HUES6 (cell line): ENCODE measurements around the gene MTERF1.
A peak's percentile ranks its signal among the peaks of the same experiment; 100 is the strongest.
"Not testable (repeated sequence)": the region's sequence is repeated elsewhere in the genome, so short reads cannot be mapped to it uniquely, and the experiment has no call there.

ENCODE experiments used
- H3K27ac ChIP-seq: 2 replicates; pipeline ENCODE4 v1.7.0; 2013; ENCODE audit warnings: low read depth, mild to moderate bottlenecking, low read length, inconsistent platforms
- H3K27me3 ChIP-seq: 2 replicates; pipeline ENCODE4 v1.6.1; 2013; ENCODE audit warnings: low read length; ENCODE audit not compliant: control insufficient read depth, insufficient read depth
- H3K36me3 ChIP-seq: 2 replicates; pipeline ENCODE4 v1.6.1; 2013; ENCODE audit warnings: low read length; ENCODE audit not compliant: control insufficient read depth, insufficient read depth
- H3K4me1 ChIP-seq: 2 replicates; pipeline ENCODE4 v1.6.1; 2013; ENCODE audit warnings: low read length; ENCODE audit not compliant: control insufficient read depth, insufficient read depth
- H3K4me3 ChIP-seq: 2 replicates; pipeline ENCODE4 v1.5.1; 2013; ENCODE audit warnings: low read depth, low read length
- H3K9ac ChIP-seq: one replicate; pipeline ENCODE4 v1.6.1; 2013; ENCODE audit warnings: mild to moderate bottlenecking, low read length
- H3K9me3 ChIP-seq: 2 replicates; pipeline ENCODE4 v1.6.1; 2013; ENCODE audit warnings: low read depth, low read length; ENCODE audit not compliant: control insufficient read depth, insufficient read depth

Gene MTERF1

GRCh38 chr7:91880016-91880412 is 488 bp downstream of the MTERF1 start:
- no peaks in the 10 kb centered on the region for H3K9me3 ChIP-seq
- H3K9ac ChIP-seq = peak overlapping the region; percentile 86
- H3K27ac ChIP-seq = peak overlapping the region; percentile 37; the same call in 1 of the 2 replicates
- H3K4me1 ChIP-seq = no peaks in the 10 kb centered on the region
- H3K4me3 ChIP-seq = peak overlapping the region; percentile 89
- H3K27me3 ChIP-seq = no peaks in the 10 kb centered on the region
- peaks cover 6% of the 10 kb centered on the region for H3K36me3 ChIP-seq

GRCh38 chr7:91876391-91877133 is 3.9 kb downstream of the MTERF1 start:
- H3K9ac ChIP-seq = no peak overlapping the region

GRCh38 chr7:91875851-91876250 is 4.7 kb downstream of the MTERF1 start:
- peaks cover 6% of the 10 kb centered on the region for H3K36me3 ChIP-seq
- H3K4me3 ChIP-seq = no peak overlapping the region
- no peak overlapping the region for H3K27ac ChIP-seq
- H3K9me3 ChIP-seq = no peaks in the 10 kb centered on the region
- no peaks in the 10 kb centered on the region for H3K4me1 ChIP-seq
- no peak overlapping the region for H3K9ac ChIP-seq
- no peaks in the 10 kb centered on the region for H3K27me3 ChIP-seq

More at GRCh38 chr7:91876391-91877133, 3.9 kb downstream of the MTERF1 start:
- no peaks in the 10 kb centered on the region for H3K9me3 ChIP-seq
- H3K27me3 ChIP-seq = no peaks in the 10 kb centered on the region
- H3K4me3 ChIP-seq = no peak overlapping the region
- no peak overlapping the region for H3K27ac ChIP-seq
- peaks cover 6% of the 10 kb centered on the region for H3K36me3 ChIP-seq
- H3K4me1 ChIP-seq = no peaks in the 10 kb centered on the region

- Histone ChIP-seq H3K9me3 (no peaks in the 10 kb centered on the region), H3K4me1 (no peaks in the 10 kb centered on the region), H3K9ac (no peak overlapping the region), H3K4me3 (no peak overlapping the region), H3K36me3 (peaks cover 6% of the 10 kb centered on the region), H3K27ac (no peak overlapping the region), H3K27me3 (no peaks in the 10 kb centered on the region)
Observed at GRCh38 chr7:91872928-91873327, 7.6 kb downstream of the MTERF1 start.

GRCh38 chr7:91872069-91872468 is 8.4 kb downstream of the MTERF1 start:
- Histone ChIP-seq H3K27me3 (no peaks in the 10 kb centered on the region), H3K9me3 (no peaks in the 10 kb centered on the region), H3K4me1 (no peaks in the 10 kb centered on the region), H3K36me3 (peaks cover 6% of the 10 kb centered on the region), H3K4me3 (no peak overlapping the region), H3K27ac (no peak overlapping the region), H3K9ac (no peak overlapping the region)

GRCh38 chr7:91869661-91870060 is 10.8 kb downstream of the MTERF1 start:
- H3K27ac ChIP-seq = no peak overlapping the region
- H3K9ac ChIP-seq = no peak overlapping the region
- H3K36me3 ChIP-seq = no peaks in the 10 kb centered on the region
- no peaks in the 10 kb centered on the region for H3K4me1 ChIP-seq
- H3K4me3 ChIP-seq = no peak overlapping the region
- no peaks in the 10 kb centered on the region for H3K27me3 ChIP-seq
- H3K9me3 ChIP-seq = no peaks in the 10 kb centered on the region

- H3K4me1 ChIP-seq = no peaks in the 10 kb centered on the region
- H3K9ac ChIP-seq = no peak overlapping the region
- H3K27ac ChIP-seq = no peak overlapping the region
- no peaks in the 10 kb centered on the region for H3K9me3 ChIP-seq
- no peaks in the 10 kb centered on the region for H3K27me3 ChIP-seq
- no peak overlapping the region for H3K4me3 ChIP-seq
- no peaks in the 10 kb centered on the region for H3K36me3 ChIP-seq
Observed at GRCh38 chr7:91866599-91867148, 13.8 kb downstream of the MTERF1 start.

GRCh38 chr7:91865511-91865910 is 15.0 kb downstream of the MTERF1 start:
- Histone ChIP-seq H3K9ac (no peak overlapping the region), H3K9me3 (no peaks in the 10 kb centered on the region), H3K4me1 (no peaks in the 10 kb centered on the region), H3K4me3 (no peak overlapping the region), H3K36me3 (no peaks in the 10 kb centered on the region), H3K27me3 (no peaks in the 10 kb centered on the region), H3K27ac (no peak overlapping the region)

- not testable (repeated sequence) for H3K4me1 ChIP-seq, H3K9ac ChIP-seq, H3K27me3 ChIP-seq, H3K9me3 ChIP-seq, H3K27ac ChIP-seq, H3K4me3 ChIP-seq, H3K36me3 ChIP-seq
Observed at GRCh38 chr7:91864604-91865003, 15.9 kb downstream of the MTERF1 start.

GRCh38 chr7:91864070-91864469 is 16.4 kb downstream of the MTERF1 start:
- H3K9ac ChIP-seq = no peak overlapping the region

GRCh38 chr7:91852263-91852741 is 28.2 kb downstream of the MTERF1 start:
- Histone ChIP-seq H3K9me3 (no peaks in the 10 kb centered on the region), H3K36me3 (no peaks in the 10 kb centered on the region), H3K4me3 (no peak overlapping the region)

More at GRCh38 chr7:91864070-91864469, 16.4 kb downstream of the MTERF1 start:
- Histone ChIP-seq H3K36me3 (no peaks in the 10 kb centered on the region), H3K4me1 (no peaks in the 10 kb centered on the region), H3K27me3 (no peaks in the 10 kb centered on the region), H3K27ac (no peak overlapping the region), H3K9me3 (no peaks in the 10 kb centered on the region), H3K4me3 (no peak overlapping the region)

More at GRCh38 chr7:91852263-91852741, 28.2 kb downstream of the MTERF1 start:
- no peak overlapping the region for H3K27ac ChIP-seq
- no peaks in the 10 kb centered on the region for H3K27me3 ChIP-seq
- 0 out of 2 replicates have a peak, but pooled peaks cover 4% of the 10 kb centered on the region for H3K4me1 ChIP-seq
- H3K9ac ChIP-seq = no peak overlapping the region
